ENCODE results near the gene DET1. TPM values are rescaled to one million over a fixed set of nuclear protein-coding genes. Genes with fewer than 3 reads are reported as not detected.
A peak's percentile ranks its signal among the peaks of the same experiment; 100 is the strongest.
"Not testable (repeated sequence)": the region's sequence is repeated elsewhere in the genome, so short reads cannot be mapped to it uniquely, and the experiment has no call there.

DET1 gene
- total RNA-seq, 2 experiments from 2014 or later: 1.8 to 2.4 TPM

- H3K27me3 Mint-ChIP-seq: peaks cover 10% of the 10 kb centered on the region
- H3K4me3 Mint-ChIP-seq; H3K4me1 Mint-ChIP-seq; H3K27ac Mint-ChIP-seq; ATAC-seq; CTCF ChIA-PET; DNase-seq; H3K36me3 Mint-ChIP-seq; H3K9me3 Mint-ChIP-seq (ENCODE audit: low read depth): not testable (repeated sequence)
Observed at GRCh38 chr15:88558026-88558425, 11.5 kb upstream of the DET1 start.

DNA sequence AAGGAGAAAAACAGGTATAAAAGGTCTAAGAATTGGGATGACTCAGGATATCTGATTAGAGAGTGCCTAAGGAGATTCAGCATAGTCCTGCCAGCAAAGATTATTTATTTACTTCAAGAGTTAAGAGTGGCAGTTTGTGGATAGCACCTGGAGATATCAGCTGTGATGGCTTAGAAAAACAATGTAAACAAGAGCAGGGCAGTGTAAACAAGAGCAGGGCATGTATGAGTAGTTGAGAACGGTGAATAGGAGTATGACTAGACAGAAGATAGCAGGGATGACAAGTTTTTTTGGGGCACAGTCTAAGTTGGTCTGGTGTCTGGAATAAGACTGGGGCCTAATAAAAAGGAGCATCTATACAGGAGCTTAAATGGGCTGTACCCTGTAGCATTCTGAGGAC lies 1.5 kb upstream of the DET1 start:
- H3K36me3 Mint-ChIP-seq; DNase-seq; H3K4me3 Mint-ChIP-seq; H3K27ac Mint-ChIP-seq; H3K9me3 Mint-ChIP-seq (ENCODE audit: low read depth); CTCF ChIA-PET; H3K27me3 Mint-ChIP-seq; ATAC-seq: not testable (repeated sequence)
- H3K4me1 Mint-ChIP-seq: peaks cover 18% of the 10 kb centered on the region

DNA sequence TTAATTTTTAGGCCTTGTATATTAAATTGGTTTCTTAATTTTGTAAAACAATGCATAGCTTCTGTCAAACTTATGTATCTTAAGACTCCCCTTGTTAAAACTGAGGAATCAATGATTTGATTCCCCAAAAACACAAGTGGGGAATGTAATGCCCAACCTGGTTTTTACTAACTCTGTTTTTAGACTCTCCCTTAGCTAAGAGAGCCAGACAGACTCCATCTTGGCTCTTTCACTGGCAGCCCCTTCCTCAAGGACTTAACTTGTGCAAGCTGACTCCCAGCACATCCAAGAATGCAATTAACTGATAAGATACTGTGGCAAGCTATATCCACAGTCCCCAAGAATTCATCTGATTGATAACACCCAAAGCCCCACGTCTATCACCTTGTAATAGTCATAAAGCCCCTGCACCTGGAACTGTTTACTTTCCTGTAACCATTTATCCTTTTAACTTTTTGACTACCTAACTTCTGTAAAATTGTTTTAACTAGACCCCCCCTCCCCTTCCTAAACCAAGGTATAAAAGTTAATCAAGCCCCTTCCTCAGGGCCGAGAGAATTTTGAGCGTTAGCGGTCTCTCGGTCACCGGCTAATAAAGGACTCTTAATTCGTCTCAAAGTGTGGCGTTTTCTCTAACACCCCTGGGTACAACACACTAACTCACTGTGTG lies 768 bp downstream of the DET1 start:
- H3K27me3 Mint-ChIP-seq; ATAC-seq; H3K36me3 Mint-ChIP-seq; H3K9me3 Mint-ChIP-seq (ENCODE audit: low read depth); DNase-seq; CTCF ChIA-PET: not testable (repeated sequence)
- Mint-ChIP-seq H3K4me1 (peaks cover 28% of the 10 kb centered on the region), H3K27ac (peak overlapping the region; percentile 91), H3K4me3 (peak overlapping the region; percentile 87)

GRCh38 chr15:88543065-88543776 lies 3.3 kb downstream of the DET1 start:
- H3K9me3 Mint-ChIP-seq (ENCODE audit: low read depth): no peaks in the 10 kb centered on the region
- ATAC-seq (no peak), DNase-seq (no peak)
- H3K27ac Mint-ChIP-seq: no peak overlapping the region
- H3K36me3 Mint-ChIP-seq: peaks cover 5% of the 10 kb centered on the region
- CTCF ChIA-PET: no interaction called here
- H3K4me1 Mint-ChIP-seq: peaks cover 28% of the 10 kb centered on the region
- no peaks in the 10 kb centered on the region for H3K27me3 Mint-ChIP-seq
- no peak overlapping the region for H3K4me3 Mint-ChIP-seq

GRCh38 chr15:88542342-88542733 lies 4.1 kb downstream of the DET1 start:
- Mint-ChIP-seq H3K4me1 (peaks cover 28% of the 10 kb centered on the region), H3K9me3 (ENCODE audit: low read depth) (no peaks in the 10 kb centered on the region), H3K27me3 (no peaks in the 10 kb centered on the region), H3K27ac (no peak overlapping the region), H3K4me3 (no peak overlapping the region), H3K36me3 (peaks cover 5% of the 10 kb centered on the region)
- ATAC-seq (no peak), DNase-seq (no peak)
- CTCF ChIA-PET: no interaction called here

GRCh38 chr15:88541709-88542341 lies 4.7 kb downstream of the DET1 start:
- Mint-ChIP-seq H3K4me1 (peaks cover 22% of the 10 kb centered on the region), H3K36me3 (peaks cover 2% of the 10 kb centered on the region), H3K27ac (no peak overlapping the region), H3K27me3 (no peaks in the 10 kb centered on the region), H3K9me3 (ENCODE audit: low read depth) (no peaks in the 10 kb centered on the region), H3K4me3 (no peak overlapping the region)
- DNase-seq (no peak), ATAC-seq (no peak)
- CTCF ChIA-PET: no interaction called here

GRCh38 chr15:88541111-88541510 lies 5.4 kb downstream of the DET1 start:
- DNase-seq; H3K4me3 Mint-ChIP-seq; H3K27me3 Mint-ChIP-seq; ATAC-seq; H3K27ac Mint-ChIP-seq; H3K36me3 Mint-ChIP-seq; CTCF ChIA-PET; H3K9me3 Mint-ChIP-seq (ENCODE audit: low read depth): not testable (repeated sequence)
- H3K4me1 Mint-ChIP-seq: peaks cover 20% of the 10 kb centered on the region

DNA sequence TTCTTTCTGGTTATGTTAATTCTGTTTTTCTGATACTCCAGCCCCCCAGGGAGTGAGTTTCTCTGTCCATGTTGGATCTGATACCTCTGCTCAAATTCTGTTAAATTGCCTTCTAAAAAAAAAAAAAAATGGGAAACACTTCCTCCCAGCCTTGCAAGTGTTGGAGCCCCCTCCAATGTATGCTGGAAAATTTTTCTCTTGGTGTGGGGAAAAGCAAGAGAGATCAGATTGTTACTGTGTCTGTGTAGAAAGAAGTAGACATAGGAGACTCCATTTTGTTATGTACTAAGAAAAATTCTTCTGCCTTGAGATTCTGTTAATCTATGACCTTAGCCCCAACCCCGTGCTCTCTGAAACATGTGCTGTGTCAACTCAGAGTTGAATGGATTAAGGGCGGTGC lies 6.1 kb downstream of the DET1 start:
- DNase-seq, CTCF ChIA-PET: not testable (repeated sequence)
- peaks cover 15% of the 10 kb centered on the region for H3K4me1 Mint-ChIP-seq

DNA sequence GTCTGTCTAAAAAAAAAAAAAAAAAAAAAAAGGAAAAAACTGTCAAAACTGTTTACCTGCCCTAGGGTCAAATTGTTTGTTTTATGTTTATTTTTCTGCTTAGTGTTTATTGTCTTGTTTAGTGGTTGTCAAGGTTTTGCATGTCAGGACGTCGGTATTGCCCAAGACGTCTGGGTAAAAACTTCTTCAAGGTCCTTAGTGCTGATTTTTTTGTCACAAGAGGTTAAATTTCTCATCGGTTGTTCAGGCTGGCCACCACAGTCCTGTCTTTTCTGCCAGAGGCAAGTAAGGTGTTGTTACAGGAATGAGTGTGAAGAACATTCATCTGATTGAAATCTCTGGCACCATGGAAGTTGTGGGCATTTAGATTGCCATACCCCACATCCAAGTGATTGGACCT lies 7.0 kb downstream of the DET1 start:
- H3K9me3 Mint-ChIP-seq (ENCODE audit: low read depth): peaks cover 1% of the 10 kb centered on the region
- CTCF ChIA-PET: no interaction called here
- no peak for DNase-seq
- H3K36me3 Mint-ChIP-seq: peaks cover 2% of the 10 kb centered on the region
- ATAC-seq: no peak
- peaks cover 10% of the 10 kb centered on the region for H3K4me1 Mint-ChIP-seq
- no peak overlapping the region for H3K4me3 Mint-ChIP-seq
- no peaks in the 10 kb centered on the region for H3K27me3 Mint-ChIP-seq
- no peak overlapping the region for H3K27ac Mint-ChIP-seq

More for the DNA sequence above, 6.1 kb downstream of the DET1 start:
- not testable (repeated sequence) for H3K36me3 Mint-ChIP-seq; H3K27me3 Mint-ChIP-seq; H3K27ac Mint-ChIP-seq; ATAC-seq; H3K9me3 Mint-ChIP-seq (ENCODE audit: low read depth); H3K4me3 Mint-ChIP-seq

GRCh38 chr15:88538972-88539371 lies 7.5 kb downstream of the DET1 start:
- CTCF ChIA-PET: no interaction called here
- ATAC-seq (no peak), DNase-seq (no peak)
- Mint-ChIP-seq H3K4me3 (no peak overlapping the region), H3K27ac (no peak overlapping the region), H3K4me1 (peaks cover 10% of the 10 kb centered on the region), H3K9me3 (ENCODE audit: low read depth) (peaks cover 4% of the 10 kb centered on the region), H3K27me3 (no peaks in the 10 kb centered on the region), H3K36me3 (peaks cover 2% of the 10 kb centered on the region)

DNA sequence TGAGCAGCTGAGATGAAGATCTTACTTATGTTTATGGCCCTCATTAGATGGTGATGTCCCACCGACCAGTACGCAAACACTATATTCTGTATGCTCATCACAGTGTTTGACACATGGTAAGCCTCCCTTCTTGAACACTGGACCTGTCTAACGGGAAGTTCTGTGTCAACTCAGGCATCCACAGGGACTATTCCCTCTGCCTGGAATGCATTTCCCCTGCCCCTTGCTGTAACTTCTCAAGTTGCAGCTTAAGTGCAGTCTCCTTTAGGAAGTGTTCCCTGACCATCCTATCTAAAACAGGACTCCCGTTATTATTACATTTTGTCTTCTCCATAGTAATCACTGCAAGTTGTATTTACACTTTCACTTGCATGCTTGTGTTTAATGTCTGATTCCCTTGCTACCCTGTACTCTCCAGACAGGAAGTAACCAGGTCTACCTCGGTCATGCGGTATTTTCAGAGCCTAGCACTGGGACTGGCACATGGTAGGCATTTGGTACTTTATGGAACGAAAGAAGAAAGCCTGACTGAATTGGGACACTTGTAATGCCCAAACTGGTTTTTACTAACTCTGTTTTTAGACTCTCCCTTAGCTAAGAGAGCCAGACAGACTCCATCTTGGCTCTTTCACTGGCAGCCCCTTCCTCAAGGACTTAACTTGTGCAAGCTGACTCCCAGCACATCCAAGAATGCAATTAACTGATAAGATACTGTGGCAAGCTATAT lies 8.7 kb downstream of the DET1 start:
- Mint-ChIP-seq H3K4me1 (peaks cover 10% of the 10 kb centered on the region), H3K9me3 (ENCODE audit: low read depth) (peaks cover 7% of the 10 kb centered on the region), H3K36me3 (peaks cover 3% of the 10 kb centered on the region), H3K27ac (no peak overlapping the region), H3K27me3 (no peaks in the 10 kb centered on the region), H3K4me3 (no peak overlapping the region)
- CTCF ChIA-PET: interaction anchor here (0.7 kb wide), 1 partner anchor 9 kb away, joined by 3 read pairs; no protein-coding TSS in a partner anchor
- ATAC-seq: no peak
- DNase-seq: no peak

GRCh38 chr15:88535607-88536313 lies 10.7 kb downstream of the DET1 start:
- no peak for ATAC-seq
- CTCF ChIA-PET: interaction anchor here (0.6 kb wide), 1 partner anchor 362 kb away, joined by 3 read pairs; no protein-coding TSS in a partner anchor
- no peak for DNase-seq
- Mint-ChIP-seq H3K9me3 (ENCODE audit: low read depth) (peaks cover 7% of the 10 kb centered on the region), H3K27ac (no peak overlapping the region), H3K27me3 (no peaks in the 10 kb centered on the region), H3K36me3 (peaks cover 9% of the 10 kb centered on the region), H3K4me1 (no peaks in the 10 kb centered on the region), H3K4me3 (no peak overlapping the region)

DNA sequence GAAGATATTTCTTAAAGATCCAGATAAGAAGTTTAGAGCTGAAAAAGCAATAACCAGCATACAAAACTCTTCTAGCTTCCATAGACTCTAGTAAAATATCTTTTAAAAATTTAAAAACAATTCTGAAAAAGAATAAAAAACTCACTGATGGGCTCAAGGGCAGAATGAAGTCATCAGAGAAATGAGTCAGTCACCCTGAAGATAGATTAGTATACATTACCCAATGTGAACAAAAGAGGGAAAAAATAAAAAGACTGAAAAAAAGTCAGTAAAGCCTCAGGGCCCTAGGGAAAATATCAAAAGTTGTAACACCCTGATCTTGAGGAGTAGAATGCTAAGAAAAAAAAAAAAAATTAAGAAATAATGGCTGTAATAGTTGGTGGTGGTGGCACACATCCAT lies 11.4 kb downstream of the DET1 start:
- H3K9me3 Mint-ChIP-seq (ENCODE audit: low read depth): peaks cover 7% of the 10 kb centered on the region
- DNase-seq: no peak
- H3K27ac Mint-ChIP-seq: no peak overlapping the region
- no peak overlapping the region for H3K4me3 Mint-ChIP-seq
- CTCF ChIA-PET: interaction anchor here (0.6 kb wide), 1 partner anchor 363 kb away, joined by 3 read pairs; no protein-coding TSS in a partner anchor
- ATAC-seq: no peak
- H3K4me1 Mint-ChIP-seq: no peaks in the 10 kb centered on the region
- peaks cover 12% of the 10 kb centered on the region for H3K36me3 Mint-ChIP-seq
- H3K27me3 Mint-ChIP-seq: no peaks in the 10 kb centered on the region
